ENCODE results near the gene CD6. TPM values are rescaled to one million over a fixed set of nuclear protein-coding genes. Genes with fewer than 3 reads are reported as not detected.

Gene CD6
- polyA plus RNA-seq, 2 of the 4 experiments (the other 2 are of a cell fraction): 0.06 TPM

DNA sequence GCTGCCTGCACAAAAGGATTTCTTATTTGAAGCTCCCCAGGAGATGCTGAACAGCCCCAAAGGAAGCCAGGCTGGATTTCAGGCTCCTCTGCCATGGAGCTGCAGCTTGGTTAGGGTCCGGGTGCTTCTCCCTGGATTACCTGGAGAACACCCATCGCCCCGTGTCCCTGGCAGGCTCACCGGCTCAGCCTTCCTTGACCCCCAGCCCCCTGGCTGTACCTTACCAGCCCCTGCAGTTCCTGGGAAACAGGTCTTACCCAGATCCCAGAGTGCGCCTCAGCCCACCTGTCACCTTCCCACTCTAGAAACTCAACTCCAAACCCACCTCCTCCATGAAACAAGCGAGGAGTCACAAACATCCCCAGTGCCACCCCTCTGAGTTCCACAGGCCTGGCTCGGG, 85.5 kb downstream of the CD6 start:
- Histone ChIP-seq H3K4me3 (no peak overlapping the region), H3K4me2 (no peak overlapping the region), H3K4me1 (peaks cover 8% of the 10 kb centered on the region; the same call in 2 of the 3 replicates), H3K27ac (no peak overlapping the region), H3K9me3 (no peaks in the 10 kb centered on the region)
- 71% methylated on average over 7 of the region's 7 CpGs for WGBS (ENCODE audit: missing lambda C conversion rate)
- ChIA-PET POLR2A (no interaction called here), CTCF (interaction anchor here (0.6 to 1.6 kb wide), 2 partner anchors 8 to 715 kb away, joined by 3 read pairs; no protein-coding TSS in a partner anchor)
- FAIRE-seq (no peak), DNase-seq (ENCODE audit: low read depth in 1 of 2, low spot score in 1 of 2) (no peak), ATAC-seq (no peak)
- no peak for TF ChIP-seq BCL3 (IDR thresholded peaks at IDR 0.05)
- TF ChIP-seq, protein P1, sequence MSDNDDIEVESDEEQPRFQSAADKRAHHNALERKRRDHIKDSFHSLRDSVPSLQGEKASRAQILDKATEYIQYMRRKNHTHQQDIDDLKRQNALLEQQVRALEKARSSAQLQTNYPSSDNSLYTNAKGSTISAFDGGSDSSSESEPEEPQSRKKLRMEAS (IDR thresholded peaks at IDR 0.05): no peak
- TF ChIP-seq ATOH8 (CRISPR knock-in tag; IDR thresholded peaks at IDR 0.05; ENCODE audit: low read depth): no peak
- TF ChIP-seq ZSCAN20 (CRISPR knock-in tag; IDR thresholded peaks at IDR 0.05): no peak
- TF ChIP-seq FOSL2 (IDR thresholded peaks at IDR 0.05): no peak
- TF ChIP-seq FOSL2 (CRISPR knock-in tag; IDR thresholded peaks at IDR 0.05): no peak
- no peak for TF ChIP-seq HMGXB4 (CRISPR knock-in tag; IDR thresholded peaks at IDR 0.05; ENCODE audit: borderline replicate concordance)
- no peak for TF ChIP-seq TP53 (CRISPR knock-in tag; IDR thresholded peaks at IDR 0.05)
- TF ChIP-seq, protein P2, sequence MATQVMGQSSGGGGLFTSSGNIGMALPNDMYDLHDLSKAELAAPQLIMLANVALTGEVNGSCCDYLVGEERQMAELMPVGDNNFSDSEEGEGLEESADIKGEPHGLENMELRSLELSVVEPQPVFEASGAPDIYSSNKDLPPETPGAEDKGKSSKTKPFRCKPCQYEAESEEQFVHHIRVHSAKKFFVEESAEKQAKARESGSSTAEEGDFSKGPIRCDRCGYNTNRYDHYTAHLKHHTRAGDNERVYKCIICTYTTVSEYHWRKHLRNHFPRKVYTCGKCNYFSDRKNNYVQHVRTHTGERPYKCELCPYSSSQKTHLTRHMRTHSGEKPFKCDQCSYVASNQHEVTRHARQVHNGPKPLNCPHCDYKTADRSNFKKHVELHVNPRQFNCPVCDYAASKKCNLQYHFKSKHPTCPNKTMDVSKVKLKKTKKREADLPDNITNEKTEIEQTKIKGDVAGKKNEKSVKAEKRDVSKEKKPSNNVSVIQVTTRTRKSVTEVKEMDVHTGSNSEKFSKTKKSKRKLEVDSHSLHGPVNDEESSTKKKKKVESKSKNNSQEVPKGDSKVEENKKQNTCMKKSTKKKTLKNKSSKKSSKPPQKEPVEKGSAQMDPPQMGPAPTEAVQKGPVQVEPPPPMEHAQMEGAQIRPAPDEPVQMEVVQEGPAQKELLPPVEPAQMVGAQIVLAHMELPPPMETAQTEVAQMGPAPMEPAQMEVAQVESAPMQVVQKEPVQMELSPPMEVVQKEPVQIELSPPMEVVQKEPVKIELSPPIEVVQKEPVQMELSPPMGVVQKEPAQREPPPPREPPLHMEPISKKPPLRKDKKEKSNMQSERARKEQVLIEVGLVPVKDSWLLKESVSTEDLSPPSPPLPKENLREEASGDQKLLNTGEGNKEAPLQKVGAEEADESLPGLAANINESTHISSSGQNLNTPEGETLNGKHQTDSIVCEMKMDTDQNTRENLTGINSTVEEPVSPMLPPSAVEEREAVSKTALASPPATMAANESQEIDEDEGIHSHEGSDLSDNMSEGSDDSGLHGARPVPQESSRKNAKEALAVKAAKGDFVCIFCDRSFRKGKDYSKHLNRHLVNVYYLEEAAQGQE (IDR thresholded peaks at IDR 0.05): no peak
- no peak for TF ChIP-seq ZC3H11A (IDR thresholded peaks at IDR 0.05)
- TF ChIP-seq CBX2 (IDR thresholded peaks at IDR 0.05; ENCODE audit: borderline replicate concordance, low read depth): no peak
- no peak for TF ChIP-seq HOXA7 (CRISPR knock-in tag; IDR thresholded peaks at IDR 0.05)
- TF ChIP-seq HOXB13 (CRISPR knock-in tag; IDR thresholded peaks at IDR 0.05; ENCODE audit: low read depth): no peak
- no peak for TF ChIP-seq RAD21 (conservative IDR thresholded peaks at IDR 0.05 in 1 of 2, IDR thresholded peaks at IDR 0.05 in 1 of 2)
- TF ChIP-seq EP300 (IDR thresholded peaks at IDR 0.05): no peak
- TF ChIP-seq GATA3 (IDR thresholded peaks at IDR 0.05; ENCODE audit: borderline replicate concordance): no peak
- no peak for TF ChIP-seq KDM1A (IDR thresholded peaks at IDR 0.05; ENCODE audit: low read depth)
- TF ChIP-seq NR3C1 (IDR thresholded peaks at IDR 0.05): no peak
- no peak for TF ChIP-seq FOXS1 (CRISPR knock-in tag; IDR thresholded peaks at IDR 0.05)
- no peak for TF ChIP-seq RARB (CRISPR knock-in tag; IDR thresholded peaks at IDR 0.05)

- Histone ChIP-seq H3K4me3 (no peak overlapping the region), H3K4me1 (peaks cover 8% of the 10 kb centered on the region; the same call in 2 of the 3 replicates), H3K27ac (no peak overlapping the region), H3K9me3 (no peaks in the 10 kb centered on the region), H3K4me2 (no peak overlapping the region)
- no peak for TF ChIP-seq EP300 (IDR thresholded peaks at IDR 0.05)
- no peak for TF ChIP-seq BCL3 (IDR thresholded peaks at IDR 0.05)
- TF ChIP-seq HES2 (IDR thresholded peaks at IDR 0.05): no peak
- POLR2A ChIA-PET: no interaction called here
- DNase-seq (ENCODE audit: low read depth in 1 of 2, low spot score in 1 of 2): no peak
- CTCF ChIA-PET: no interaction called here
- 73% methylated on average over 12 of the region's 12 CpGs for WGBS (ENCODE audit: missing lambda C conversion rate)
- ATAC-seq: no peak
- FAIRE-seq: no peak
Observed at GRCh38 chr11:61057615-61058014, 86.1 kb downstream of the CD6 start.
